Dermis blood vessel endothelial cell (primary cell): ENCODE measurements around the gene RALGPS1. TPM values are rescaled to one million over a fixed set of nuclear protein-coding genes. Genes with fewer than 3 reads are reported as not detected.

ENCODE experiments used
- DNase-seq: peaks from one replicate; pipeline ENCODE4 v3.0.0; 2010
- total RNA-seq: library from RNA; depleted of rRNA; stranded (reverse); fragments of >200 nt; gene quantifications from 2 replicates; pipeline ENCODE4 v1.2.3, GENCODE V29; 2014

The RALGPS1 gene
- total RNA-seq, 1 donor from 2014 or later = 3.1 TPM

DNA sequence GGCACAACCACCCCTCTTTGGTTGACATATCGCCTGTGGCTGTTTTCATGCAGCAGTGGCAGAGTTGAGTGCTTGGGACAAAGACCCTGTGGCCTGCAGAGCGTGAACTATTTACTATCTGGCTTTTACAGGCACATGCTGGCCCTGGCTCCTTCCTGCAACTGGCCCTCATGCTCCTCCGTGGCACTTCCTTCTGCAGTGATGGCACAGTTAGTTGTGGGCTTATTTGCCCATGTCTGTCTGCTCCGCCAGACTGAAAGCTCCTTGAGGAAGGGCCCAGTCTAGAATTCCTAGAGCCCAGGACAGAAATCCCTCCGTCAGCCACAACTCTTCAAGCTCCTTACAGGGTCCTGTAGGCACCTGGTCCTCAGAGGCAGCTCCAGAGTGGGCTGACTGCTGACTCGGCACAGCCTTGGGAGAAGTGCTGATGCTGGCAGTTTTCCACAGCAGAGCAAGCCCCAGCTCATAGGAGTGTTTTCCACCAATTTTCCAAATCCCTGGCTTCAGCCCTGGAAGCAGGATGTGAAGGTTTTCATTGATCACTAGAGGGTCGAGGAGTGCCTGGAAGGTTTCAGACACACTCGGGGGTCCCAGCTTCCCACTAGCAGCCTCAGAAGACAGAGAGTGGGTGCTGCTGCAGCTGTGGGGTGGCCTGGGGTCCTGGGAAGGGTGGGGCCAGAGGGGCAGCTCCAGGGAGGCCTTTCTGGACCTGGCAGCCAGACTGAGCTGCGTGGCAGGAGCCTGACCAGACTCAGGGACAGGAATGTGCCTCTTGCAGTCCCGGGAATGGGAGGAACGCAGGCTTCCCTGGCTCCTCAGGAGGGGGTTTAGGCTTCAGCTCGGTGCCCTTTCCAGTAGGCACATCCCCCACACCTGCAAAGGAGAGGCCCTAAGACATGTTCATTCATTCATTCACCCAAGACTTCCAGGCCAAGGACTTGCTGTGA is 264.4 kb downstream of the RALGPS1 start:
- no peak for DNase-seq

DNA sequence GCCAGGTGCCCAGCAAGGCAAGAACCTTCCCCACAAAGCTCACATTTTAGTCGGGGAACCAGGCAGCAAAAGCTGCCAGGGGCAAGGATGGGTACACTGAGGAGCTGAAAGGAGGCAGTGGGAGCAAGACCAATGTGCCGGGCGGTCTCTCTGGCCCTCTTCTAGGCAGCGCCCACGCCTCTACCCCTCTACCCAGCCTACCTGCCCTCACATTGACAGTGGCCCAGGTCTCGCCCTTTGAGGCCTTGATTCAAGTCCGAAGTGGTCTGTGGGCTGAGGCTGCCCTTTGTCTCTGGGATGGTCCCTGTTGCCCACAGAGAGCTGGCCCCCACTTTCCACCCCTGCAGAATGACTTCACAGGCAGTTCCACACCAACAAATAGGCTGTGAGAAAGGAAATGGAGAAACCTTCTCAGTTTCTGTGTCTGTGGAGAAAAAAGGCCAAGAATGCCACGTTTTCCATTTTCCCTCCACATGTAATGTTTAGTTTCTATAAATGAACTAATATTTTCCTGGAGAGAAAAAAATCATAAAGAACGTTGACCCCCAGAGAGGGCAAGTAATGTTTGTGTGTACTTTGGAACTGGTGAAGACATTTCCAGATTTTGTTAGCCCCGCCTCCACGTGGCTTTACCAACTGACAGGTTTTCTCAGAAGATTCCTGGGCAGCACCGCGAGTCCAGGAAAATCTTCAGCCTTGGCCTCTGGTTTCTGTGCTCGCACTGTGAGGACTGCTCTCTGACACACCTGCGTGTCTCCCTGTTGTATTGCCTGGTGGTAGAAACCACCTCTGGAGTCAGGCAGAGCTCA is 265.3 kb downstream of the RALGPS1 start:
- no peak for DNase-seq

DNA sequence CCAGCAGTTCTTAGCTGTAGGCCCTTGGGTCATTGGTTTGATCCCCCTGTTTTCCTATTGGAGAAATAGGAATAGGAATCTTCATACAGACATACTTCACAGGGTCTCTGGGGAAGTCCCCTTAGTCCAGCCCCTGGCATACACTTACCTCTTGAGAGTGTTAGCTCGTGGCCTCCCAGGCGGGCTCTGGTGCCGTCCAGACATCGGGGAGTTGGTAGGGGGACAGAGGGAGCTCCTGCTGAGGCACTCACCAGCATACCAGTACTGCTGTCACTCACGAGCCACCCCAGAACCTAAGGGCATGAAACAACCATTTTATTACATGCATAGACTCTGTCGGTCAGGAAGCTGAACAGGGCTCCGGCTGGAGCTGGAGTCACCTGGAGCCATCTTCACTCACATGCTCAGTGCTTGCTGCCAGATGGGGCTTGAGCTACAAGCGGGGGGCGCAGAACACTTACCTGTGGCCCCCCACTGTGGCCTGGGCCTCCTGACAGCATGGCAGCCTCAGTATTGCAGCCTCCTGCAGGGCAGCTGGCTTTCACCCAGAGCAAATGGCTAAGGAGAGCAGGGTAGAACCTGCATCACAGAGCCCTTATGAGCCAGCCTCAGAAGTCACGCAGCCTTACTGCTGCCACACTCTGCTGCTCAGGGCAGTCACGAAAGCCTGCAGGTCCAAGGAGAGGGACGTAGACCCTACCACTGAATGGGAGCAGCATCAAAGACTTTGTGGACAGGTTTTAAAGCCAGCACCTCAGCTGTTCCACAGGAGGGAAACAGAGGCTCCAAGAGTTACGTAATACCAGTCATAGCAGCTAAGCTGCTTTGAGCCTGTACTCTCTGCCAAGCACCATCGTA is 266.1 kb downstream of the RALGPS1 start:
- no peak for DNase-seq

DNA sequence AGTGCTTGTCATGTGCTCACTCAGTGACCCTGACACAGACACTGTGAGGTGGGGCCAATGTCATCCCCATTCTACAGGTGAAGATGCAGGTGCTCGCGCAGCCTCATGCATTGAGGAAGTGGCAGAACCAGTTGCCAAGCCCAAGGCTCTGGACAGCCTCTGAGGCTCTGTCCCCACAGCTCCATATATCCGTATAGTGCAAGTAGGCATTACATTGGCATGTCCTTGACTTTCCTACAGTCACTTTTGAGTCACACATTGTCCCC is 266.7 kb downstream of the RALGPS1 start:
- DNase-seq = no peak

DNA sequence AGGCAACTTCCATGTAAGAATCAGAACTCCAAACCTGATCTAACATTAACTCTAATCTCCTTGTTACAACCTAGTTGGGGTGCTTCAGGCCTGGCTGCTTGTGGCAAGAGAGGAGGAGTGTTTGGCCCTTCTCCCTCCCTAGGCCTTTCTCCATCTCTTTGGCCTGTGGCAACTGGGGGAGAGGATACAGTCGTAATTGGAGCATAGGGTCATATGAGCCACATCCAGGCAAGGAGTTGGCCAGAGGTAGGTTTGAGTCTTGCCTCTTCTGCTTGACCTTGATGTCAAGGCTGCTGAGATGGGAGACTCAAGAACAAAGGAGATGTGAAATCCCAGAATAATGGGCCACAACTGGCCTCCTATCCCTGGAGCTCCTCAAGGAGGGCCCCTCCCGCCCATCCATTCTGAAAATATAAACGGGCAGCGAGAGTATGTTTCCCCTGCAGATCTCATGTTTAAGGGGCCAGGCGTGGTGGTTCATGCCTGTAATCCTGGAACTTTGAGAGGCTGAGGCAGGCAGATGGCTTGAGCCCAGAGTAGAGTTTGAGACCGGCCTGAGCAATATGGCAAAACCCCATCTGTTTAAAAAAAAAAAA is 267.1 kb downstream of the RALGPS1 start:
- no peak for DNase-seq

DNA sequence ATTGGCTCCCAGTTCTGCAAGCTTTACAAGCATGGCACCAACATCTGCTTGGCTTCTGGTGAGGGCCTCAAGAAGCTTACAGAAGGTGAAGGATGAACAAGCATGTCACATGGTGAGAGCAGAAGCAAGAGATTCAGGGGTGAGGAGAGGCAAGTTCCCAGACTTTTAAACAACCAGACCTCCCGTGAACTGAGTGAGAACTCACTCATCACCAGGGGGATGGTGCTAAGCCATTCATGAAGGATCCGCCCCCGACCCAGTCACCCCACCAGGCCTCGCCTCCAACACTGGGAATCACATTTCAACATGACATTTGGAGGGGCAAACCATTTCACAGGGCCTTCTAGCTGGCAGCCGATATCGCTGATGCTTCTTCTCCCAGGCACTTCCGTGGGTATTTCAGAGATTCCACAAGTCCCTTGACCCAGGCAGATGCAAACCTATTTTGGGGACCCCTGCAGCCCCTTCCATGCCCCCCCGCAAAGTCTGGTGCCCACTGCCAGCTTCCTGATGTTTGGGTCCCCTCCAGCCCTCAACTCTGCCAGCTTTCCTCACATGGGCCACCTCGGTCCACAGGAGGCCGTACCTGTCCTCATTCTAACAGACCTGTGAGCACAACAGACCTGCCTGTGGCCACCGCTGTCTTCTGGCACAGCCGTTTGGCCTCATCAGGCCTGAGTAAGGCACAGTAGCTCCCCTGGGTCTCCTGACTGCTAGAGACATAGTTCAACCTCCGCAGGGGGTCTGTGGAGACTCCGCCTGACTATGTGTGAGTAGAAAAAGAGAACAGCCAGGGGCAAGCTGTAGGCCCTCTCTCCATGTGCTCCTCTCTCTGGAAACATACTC is 268.5 kb downstream of the RALGPS1 start:
- no peak for DNase-seq

DNA sequence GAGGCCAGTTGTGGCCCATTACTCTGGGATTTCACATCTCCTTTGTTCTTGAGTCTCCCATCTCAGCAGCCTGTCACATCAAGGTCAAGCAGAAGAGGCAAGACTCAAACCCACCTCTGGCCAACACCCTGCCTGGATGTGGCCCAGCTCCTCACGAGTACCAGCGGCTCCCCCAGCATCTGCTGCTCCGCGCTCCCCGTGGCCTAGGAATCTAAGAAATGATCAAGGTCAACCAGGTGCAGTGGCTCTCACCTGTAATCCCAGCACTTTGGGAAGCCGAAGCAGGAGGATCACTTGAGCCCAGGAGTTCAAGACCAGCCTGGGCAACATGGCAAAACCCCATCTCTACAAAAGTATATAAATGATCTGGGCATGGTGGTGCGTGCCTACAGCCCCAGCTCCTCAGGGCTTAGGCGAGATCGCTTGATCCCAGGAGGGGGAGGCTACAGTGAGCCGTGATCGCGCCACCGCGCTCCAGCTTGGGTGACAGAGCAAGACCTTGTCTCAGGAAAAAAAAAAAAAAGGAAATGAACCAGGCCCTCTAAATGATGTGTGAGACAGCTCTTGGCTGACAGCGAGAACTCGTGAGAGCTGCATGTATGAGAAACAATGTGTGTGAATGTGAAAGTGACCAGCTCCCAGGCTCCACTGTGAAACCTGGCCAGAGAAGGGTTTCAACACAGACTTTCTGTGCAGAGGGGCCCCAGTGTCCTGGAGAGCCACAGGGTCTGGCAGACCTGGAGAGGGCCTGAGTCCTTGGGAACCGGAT is 269.4 kb downstream of the RALGPS1 start:
- DNase-seq = no peak

DNA sequence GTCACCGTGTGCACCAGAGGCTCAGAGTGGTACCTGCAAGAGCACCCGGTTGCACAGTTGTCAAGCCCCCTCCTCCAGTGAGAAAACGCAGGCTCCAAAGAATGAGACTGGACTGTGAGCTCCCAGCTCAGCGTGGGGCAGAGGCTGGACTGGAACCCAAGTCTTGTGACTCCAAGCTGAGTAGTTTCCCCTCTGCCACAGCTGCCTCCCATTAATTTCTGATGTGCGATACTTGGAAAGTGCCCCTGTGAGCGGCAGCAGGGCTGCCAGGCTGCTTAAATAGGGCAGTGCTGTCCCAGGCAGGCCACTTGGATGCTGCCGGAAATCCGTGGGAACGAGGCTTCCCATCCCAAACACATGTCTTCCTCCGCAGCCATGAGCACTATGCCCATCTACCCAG is 270.1 kb downstream of the RALGPS1 start:
- no peak for DNase-seq

DNA sequence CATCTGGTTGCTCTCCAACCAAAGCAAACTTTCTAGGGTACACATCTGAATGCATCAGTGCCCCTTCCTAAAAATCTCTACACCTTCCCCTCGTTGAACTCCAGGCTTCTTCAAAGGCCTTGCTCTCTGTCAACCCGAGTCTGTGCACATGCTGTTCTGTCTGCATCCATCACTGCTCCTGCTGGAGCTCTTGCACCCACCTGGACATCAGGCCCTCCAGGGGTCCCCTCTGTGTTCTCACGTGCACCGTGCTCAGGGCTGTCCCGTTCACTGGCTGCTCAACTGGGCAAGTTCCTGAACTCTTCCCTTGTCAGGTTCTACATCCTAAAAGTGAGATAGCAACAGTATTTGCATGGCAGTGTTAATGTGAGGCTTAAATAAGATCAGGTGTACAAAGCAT is 270.6 kb downstream of the RALGPS1 start:
- no peak for DNase-seq

DNA sequence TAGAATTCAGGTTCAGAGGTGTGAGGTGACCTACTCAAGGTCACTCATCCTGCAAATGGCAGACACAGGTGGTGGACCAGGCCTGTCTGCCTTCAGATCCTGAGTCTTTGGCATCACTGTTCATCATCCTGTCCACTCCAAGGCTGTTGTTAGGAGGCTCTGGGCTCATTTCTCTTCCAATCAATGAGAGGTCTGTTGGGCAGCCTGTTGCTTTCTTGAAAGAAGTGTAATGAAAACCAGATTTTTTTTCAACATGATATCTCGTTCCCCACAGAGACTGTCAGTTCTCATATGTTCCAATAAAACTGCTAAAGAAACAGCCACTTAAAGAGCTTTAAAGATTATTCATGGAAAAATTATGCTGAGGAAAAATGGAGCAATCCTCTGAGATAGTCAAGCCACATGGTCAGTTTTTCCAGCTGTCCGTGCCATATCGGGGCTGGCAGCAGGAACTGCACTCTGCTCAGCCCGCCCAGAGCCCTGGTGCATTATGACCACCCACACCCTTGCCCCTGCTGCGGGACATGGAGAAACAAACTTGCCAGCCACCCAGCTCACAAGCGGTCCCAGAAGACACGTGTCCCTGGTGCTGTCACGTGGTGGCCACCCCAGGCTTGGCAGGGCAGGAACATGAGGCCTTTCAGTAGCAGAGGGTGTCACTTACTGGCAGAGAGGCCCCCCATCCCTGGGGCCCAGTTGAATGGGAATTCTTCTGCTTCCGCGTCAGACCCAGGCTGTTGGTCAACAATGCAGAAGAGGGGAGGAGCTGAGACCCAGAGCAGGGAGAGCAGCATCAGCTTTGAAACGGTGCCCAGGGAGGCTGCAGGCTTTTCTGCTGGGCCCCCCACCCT is 271.6 kb downstream of the RALGPS1 start:
- DNase-seq = peak; percentile 50

DNA sequence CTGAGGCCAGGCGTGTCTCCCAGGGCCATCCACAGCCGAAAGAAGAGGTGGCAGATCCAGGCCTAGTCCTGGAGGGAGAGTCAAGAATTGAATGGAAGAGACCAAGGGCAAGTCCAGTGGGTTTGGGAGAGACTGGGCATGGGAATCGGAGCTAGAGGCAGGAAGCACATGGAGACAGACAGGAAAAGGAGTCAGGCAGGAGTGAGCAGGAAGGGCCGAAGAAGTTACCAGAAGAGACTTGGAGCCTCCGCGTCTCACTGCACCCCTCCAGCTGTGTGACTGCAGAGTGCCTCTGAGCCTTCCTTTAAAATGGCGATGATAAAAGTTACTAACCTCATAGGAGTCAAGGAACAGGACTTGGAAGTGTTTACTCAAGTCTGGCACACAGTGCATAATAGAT is 272.2 kb downstream of the RALGPS1 start:
- DNase-seq = peak; percentile 73

DNA sequence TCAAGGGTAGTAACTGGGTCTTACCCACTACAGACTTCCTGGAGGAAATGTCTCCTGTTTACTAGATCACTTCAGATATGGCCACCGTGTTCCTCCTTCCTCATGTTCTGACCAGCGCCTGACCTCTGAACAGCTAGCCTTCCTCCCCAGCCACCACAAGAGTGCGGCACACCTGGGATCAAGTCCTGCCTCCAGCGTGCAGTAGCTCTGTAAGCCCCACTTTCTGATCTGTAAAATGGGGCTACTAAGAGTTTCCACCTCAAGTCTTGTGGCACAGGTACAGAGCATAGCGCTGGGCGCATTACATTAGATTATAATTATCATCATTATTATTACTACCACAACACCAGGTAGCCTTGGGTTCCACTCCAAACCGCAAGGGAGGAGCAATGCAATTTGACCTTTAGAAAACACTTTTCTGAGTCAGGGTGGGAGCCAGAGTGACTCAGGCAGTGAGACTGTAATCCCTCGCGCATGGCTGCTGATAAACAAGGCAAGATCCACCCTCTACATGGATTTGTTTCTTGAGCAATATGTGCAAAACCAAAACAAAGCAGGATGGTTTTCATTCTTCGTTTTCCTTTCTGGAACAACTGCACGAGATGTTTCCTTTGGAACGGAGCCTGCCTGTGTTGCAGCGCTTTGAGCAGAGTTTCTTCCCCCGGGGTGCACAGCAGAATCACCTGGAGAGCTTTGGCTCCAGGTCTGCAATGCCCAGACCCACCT is 272.8 kb downstream of the RALGPS1 start:
- DNase-seq = peak; percentile 87

DNA sequence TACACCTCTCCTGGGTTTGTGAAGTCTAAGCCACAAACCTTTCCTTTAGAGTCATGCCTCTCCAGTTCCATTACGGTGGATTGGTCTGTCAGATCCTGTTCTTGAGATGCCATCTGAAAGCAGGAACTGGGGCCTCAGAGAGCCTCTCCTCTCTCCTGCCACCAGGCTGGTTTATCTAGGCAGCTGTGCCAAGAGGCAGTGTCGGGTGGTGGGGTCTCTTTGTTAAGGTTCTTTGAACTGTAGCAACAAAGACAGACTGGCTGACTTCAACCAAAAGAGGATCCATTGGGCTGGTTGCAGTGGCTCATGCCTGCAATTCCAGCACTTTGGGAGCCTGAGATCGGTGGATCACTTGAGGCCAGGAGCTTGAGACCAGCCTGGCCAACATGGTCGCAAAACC is 273.8 kb downstream of the RALGPS1 start:
- no peak for DNase-seq

DNA sequence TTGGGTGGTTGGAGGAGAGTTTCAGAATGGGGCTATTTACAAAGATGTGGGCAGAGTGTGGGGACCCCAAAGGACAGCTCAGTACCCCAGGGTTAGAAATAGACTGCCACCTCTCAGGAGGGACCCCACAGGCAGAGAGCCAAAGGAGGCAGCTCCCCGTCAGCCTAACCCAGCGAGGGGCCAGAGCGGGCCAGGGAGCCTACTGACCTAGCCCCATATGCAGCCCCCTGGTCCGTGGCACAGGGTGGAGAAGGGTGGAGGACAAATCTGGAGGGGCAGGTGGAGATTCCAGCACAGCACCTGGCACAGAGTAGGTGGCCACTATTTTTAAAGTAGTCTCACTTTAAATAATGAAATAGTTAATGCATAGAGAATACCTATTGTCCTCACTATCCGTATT is 275.0 kb downstream of the RALGPS1 start:
- no peak for DNase-seq

DNA sequence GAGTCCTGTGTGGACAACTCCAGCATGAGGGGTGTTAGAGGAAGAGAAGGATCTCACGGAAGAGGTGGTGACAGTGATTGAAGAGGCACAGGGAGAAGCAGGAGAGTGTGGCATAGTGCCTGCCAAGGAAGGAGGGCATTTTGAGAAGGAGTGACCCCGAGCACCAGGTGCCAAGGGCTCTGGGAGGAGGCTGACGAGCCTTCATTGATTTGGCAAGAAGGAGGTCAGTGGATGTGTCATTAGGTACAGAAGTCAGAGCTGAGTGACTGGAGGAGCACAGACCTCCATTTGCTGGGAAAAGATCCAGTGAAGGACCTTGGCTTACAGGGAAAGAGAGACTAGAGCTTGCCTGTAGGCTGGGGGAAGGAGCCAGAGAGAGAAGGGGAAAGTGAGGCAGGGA is 278.2 kb downstream of the RALGPS1 start:
- DNase-seq = no peak

DNA sequence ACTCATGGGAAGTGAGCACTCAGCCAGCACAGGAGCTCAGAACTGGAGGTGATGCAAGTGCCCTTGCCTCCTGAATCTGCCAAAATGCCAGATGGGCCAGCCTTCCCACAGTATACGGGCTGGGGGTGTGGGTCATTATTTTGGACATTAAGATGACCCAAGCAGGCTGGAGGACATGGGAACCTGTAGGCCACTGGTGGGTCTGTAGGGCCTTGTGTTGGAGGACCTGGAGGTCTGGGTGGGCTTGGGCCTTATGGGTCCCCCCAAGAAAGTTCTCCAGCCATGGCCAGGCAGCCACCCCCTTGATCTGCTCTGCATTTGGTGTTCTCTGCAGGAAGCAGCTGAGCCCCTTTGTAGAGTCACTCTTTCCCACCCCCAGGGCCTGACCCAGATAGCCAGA is 278.9 kb downstream of the RALGPS1 start:
- no peak for DNase-seq

DNA sequence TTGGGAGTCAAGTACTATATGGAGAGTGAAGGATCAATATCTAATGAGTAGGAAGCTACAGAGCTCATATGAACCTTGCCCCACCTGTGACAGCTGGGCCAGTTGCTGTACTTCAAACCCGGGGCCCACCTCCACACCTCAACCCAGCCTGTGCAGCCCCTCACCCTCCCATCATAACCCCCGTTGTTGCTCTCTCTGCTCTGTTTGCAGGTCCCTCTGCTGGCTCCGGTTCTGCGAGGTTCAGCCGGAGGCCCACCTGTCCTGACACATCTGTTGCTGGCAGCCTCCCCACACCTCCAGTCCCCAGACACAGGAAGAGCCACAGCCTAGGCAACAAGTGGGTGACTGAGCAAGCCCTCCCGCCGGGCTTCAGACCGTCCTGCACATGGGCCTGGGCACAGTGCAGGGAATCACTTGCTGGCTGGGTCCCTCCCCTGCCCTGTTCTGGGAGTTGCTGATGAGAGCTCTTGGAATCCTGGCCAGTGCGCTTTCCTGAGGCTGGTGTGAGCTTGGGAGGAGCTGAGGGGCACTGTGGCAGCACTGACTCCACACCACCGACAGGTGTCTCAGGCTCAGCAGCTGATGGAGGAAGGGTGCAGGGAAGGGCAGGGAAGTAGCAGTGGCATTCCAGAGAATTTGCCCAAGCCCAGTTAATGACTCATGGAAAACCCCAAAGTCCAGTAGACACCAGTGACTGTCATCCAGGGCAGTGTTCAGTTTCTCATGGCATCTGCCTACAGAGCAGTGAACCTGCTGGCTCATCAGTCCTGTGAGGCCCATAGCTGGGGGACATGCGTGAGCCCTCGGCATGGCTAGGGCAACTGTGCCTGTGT is 280.5 kb downstream of the RALGPS1 start:
- peak; percentile 32 for DNase-seq
